ENCODE results near the gene RAB1B.

The RAB1B gene

GRCh38 chr11:66264383-66264782 is 4.1 kb upstream of the RAB1B start:
- Histone ChIP-seq H3K27me3 (replicated peaks; ENCODE audit: control insufficient read depth, insufficient read depth, low read length) (no peaks in the 10 kb centered on the region), H3K4me3 (replicated peaks; ENCODE audit: low read depth, low read length) (no peak overlapping the region), H3K36me3 (ENCODE audit: control insufficient read depth, insufficient read depth, low read length) (peaks cover 50% of the 10 kb centered on the region)
- no peak for TF ChIP-seq CTCF (IDR thresholded peaks at IDR 0.05; ENCODE audit: insufficient read depth, low read length, poor library complexity, severe bottlenecking)
- no peak for DNase-seq (ENCODE audit: extremely low read depth, insufficient read length)

- Histone ChIP-seq H3K27me3 (replicated peaks; ENCODE audit: control insufficient read depth, insufficient read depth, low read length) (no peaks in the 10 kb centered on the region), H3K36me3 (ENCODE audit: control insufficient read depth, insufficient read depth, low read length) (peaks cover 47% of the 10 kb centered on the region), H3K4me3 (replicated peaks; ENCODE audit: low read depth, low read length) (no peak overlapping the region)
- no peak for DNase-seq (ENCODE audit: extremely low read depth, insufficient read length)
- TF ChIP-seq CTCF (IDR thresholded peaks at IDR 0.05; ENCODE audit: insufficient read depth, low read length, poor library complexity, severe bottlenecking), result peak; percentile 51
These were observed 3.5 kb upstream of the RAB1B start for GRCh38 chr11:66264914-66265313.

GRCh38 chr11:66265531-66266377 is 2.7 kb upstream of the RAB1B start:
- H3K36me3 ChIP-seq (ENCODE audit: control insufficient read depth, insufficient read depth, low read length), result peaks cover 45% of the 10 kb centered on the region
- no peaks in the 10 kb centered on the region for H3K27me3 ChIP-seq (replicated peaks; ENCODE audit: control insufficient read depth, insufficient read depth, low read length)
- no peak for TF ChIP-seq CTCF (IDR thresholded peaks at IDR 0.05; ENCODE audit: insufficient read depth, low read length, poor library complexity, severe bottlenecking)
- no peak for DNase-seq (ENCODE audit: extremely low read depth, insufficient read length)
- no peak overlapping the region for H3K4me3 ChIP-seq (replicated peaks; ENCODE audit: low read depth, low read length)

GRCh38 chr11:66266378-66267038 is 1.9 kb upstream of the RAB1B start:
- Histone ChIP-seq H3K36me3 (ENCODE audit: control insufficient read depth, insufficient read depth, low read length) (peaks cover 41% of the 10 kb centered on the region), H3K4me3 (replicated peaks; ENCODE audit: low read depth, low read length) (no peak overlapping the region), H3K27me3 (replicated peaks; ENCODE audit: control insufficient read depth, insufficient read depth, low read length) (no peaks in the 10 kb centered on the region)
- TF ChIP-seq CTCF (IDR thresholded peaks at IDR 0.05; ENCODE audit: insufficient read depth, low read length, poor library complexity, severe bottlenecking), result no peak
- no peak for DNase-seq (ENCODE audit: extremely low read depth, insufficient read length)

- H3K27me3 ChIP-seq (replicated peaks; ENCODE audit: control insufficient read depth, insufficient read depth, low read length), result no peaks in the 10 kb centered on the region
- H3K36me3 ChIP-seq (ENCODE audit: control insufficient read depth, insufficient read depth, low read length), result peaks cover 40% of the 10 kb centered on the region
- no peak for TF ChIP-seq CTCF (IDR thresholded peaks at IDR 0.05; ENCODE audit: insufficient read depth, low read length, poor library complexity, severe bottlenecking)
- no peak for DNase-seq (ENCODE audit: extremely low read depth, insufficient read length)
- H3K4me3 ChIP-seq (replicated peaks; ENCODE audit: low read depth, low read length), result peak overlapping the region; percentile 69
These were observed 1.4 kb upstream of the RAB1B start for GRCh38 chr11:66267039-66267378.

Data from GM06990 (cell line).